ENCODE results near the gene ZDHHC21. TPM values are rescaled to one million over a fixed set of nuclear protein-coding genes. Genes with fewer than 3 reads are reported as not detected.
"Not testable (repeated sequence)": the region's sequence is repeated elsewhere in the genome, so short reads cannot be mapped to it uniquely, and the experiment has no call there.

Gene ZDHHC21
- polyA plus RNA-seq, 4 donors: 3.2 to 15.4 (median 4.9) TPM

GRCh38 chr9:14674630-14675029 is 18.6 kb downstream of the ZDHHC21 start:
- FAIRE-seq (no peak), DNase-seq (no peak)
- no peak overlapping the region for H3K4me3 ChIP-seq (ENCODE audit: low read depth in 1 of 3, low read length in 3 of 3)
- 50 to 57% (median 55%) methylated on average over 3 of the region's 3 CpGs for WGBS, 3 donors
- peaks cover 0 to 4% (median 4%) of the 10 kb centered on the region in 3 donors for H3K36me3 ChIP-seq (ENCODE audit: control insufficient read depth in 3 of 3, insufficient read depth in 2 of 3, low read depth in 1 of 3, low read length in 3 of 3)
- H3K4me1 ChIP-seq (ENCODE audit: control insufficient read depth in 3 of 3, insufficient read depth in 2 of 3, low read depth in 1 of 3, low read length in 2 of 3): no peaks in the 10 kb centered on the region
- H3K27me3 ChIP-seq (ENCODE audit: control insufficient read depth in 3 of 3, insufficient read depth in 3 of 3, low read length in 3 of 3): no peaks in the 10 kb centered on the region
- no peaks in the 10 kb centered on the region for H3K9me3 ChIP-seq (ENCODE audit: control insufficient read depth in 2 of 2, insufficient read depth in 1 of 2, low read depth in 1 of 2, low read length in 1 of 2)
- no peak overlapping the region for H3K27ac ChIP-seq (ENCODE audit: low read depth in 1 of 3, low read length in 2 of 3)

GRCh38 chr9:14671377-14671776 is 21.9 kb downstream of the ZDHHC21 start:
- WGBS, 3 donors: 70 to 86% (median 82%) methylated on average over 3 of the region's 3 CpGs
- DNase-seq (no peak), FAIRE-seq (no peak)
- no peak overlapping the region for H3K27ac ChIP-seq (ENCODE audit: low read depth in 1 of 3, low read length in 2 of 3)
- no peak overlapping the region for H3K4me3 ChIP-seq (ENCODE audit: low read depth in 1 of 3, low read length in 3 of 3)
- H3K36me3 ChIP-seq (ENCODE audit: control insufficient read depth in 3 of 3, insufficient read depth in 2 of 3, low read depth in 1 of 3, low read length in 3 of 3): peaks cover 0 to 4% (median 2%) of the 10 kb centered on the region in 3 donors
- H3K27me3 ChIP-seq (ENCODE audit: control insufficient read depth in 3 of 3, insufficient read depth in 3 of 3, low read length in 3 of 3): no peaks in the 10 kb centered on the region
- no peaks in the 10 kb centered on the region for H3K9me3 ChIP-seq (ENCODE audit: control insufficient read depth in 2 of 2, insufficient read depth in 1 of 2, low read depth in 1 of 2, low read length in 1 of 2)
- H3K4me1 ChIP-seq (ENCODE audit: control insufficient read depth in 3 of 3, insufficient read depth in 2 of 3, low read depth in 1 of 3, low read length in 2 of 3): no peaks in the 10 kb centered on the region

GRCh38 chr9:14670718-14671117 is 22.5 kb downstream of the ZDHHC21 start:
- FAIRE-seq: no peak

DNA sequence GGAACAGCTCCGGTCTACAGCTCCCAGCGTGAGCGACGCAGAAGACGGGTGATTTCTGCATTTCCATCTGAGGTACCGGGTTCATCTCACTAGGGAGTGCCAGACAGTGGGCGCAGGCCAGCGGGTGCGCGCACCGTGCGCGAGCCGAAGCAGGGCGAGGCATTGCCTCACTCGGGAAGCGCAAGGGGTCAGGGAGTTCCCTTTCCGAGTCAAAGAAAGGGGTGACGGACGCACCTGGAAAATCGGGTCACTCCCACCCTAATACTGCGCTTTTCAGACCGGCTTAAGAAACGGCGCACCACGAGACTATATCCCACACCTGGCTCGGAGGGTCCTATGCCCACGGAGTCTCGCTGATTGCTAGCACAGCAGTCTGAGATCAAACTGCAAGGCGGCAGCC is 29.2 kb downstream of the ZDHHC21 start:
- H3K9me3 ChIP-seq (ENCODE audit: control insufficient read depth in 2 of 2, insufficient read depth in 1 of 2, low read depth in 1 of 2, low read length in 1 of 2); DNase-seq; H3K36me3 ChIP-seq (ENCODE audit: control insufficient read depth in 3 of 3, insufficient read depth in 2 of 3, low read depth in 1 of 3, low read length in 3 of 3); H3K27ac ChIP-seq (ENCODE audit: low read depth in 1 of 3, low read length in 2 of 3); FAIRE-seq; H3K4me1 ChIP-seq (ENCODE audit: control insufficient read depth in 3 of 3, insufficient read depth in 2 of 3, low read depth in 1 of 3, low read length in 2 of 3); H3K27me3 ChIP-seq (ENCODE audit: control insufficient read depth in 3 of 3, insufficient read depth in 3 of 3, low read length in 3 of 3); H3K4me3 ChIP-seq (ENCODE audit: low read depth in 1 of 3, low read length in 3 of 3): not testable (repeated sequence)
- WGBS, 3 donors: 94 to 98% (median 96%) methylated on average over 12 to 29 of the region's 30 CpGs

More at GRCh38 chr9:14670718-14671117, 22.5 kb downstream of the ZDHHC21 start:
- no peaks in the 10 kb centered on the region for H3K4me1 ChIP-seq (ENCODE audit: control insufficient read depth in 3 of 3, insufficient read depth in 2 of 3, low read depth in 1 of 3, low read length in 2 of 3)
- peaks cover 0 to 4% (median 2%) of the 10 kb centered on the region in 3 donors for H3K36me3 ChIP-seq (ENCODE audit: control insufficient read depth in 3 of 3, insufficient read depth in 2 of 3, low read depth in 1 of 3, low read length in 3 of 3)
- WGBS, 3 donors: 40 to 82% (median 75%) methylated on average over 1 of the region's 1 CpG
- no peaks in the 10 kb centered on the region for H3K27me3 ChIP-seq (ENCODE audit: control insufficient read depth in 3 of 3, insufficient read depth in 3 of 3, low read length in 3 of 3)
- no peak for DNase-seq
- no peaks in the 10 kb centered on the region for H3K9me3 ChIP-seq (ENCODE audit: control insufficient read depth in 2 of 2, insufficient read depth in 1 of 2, low read depth in 1 of 2, low read length in 1 of 2)
- H3K27ac ChIP-seq (ENCODE audit: low read depth in 1 of 3, low read length in 2 of 3): no peak overlapping the region
- no peak overlapping the region for H3K4me3 ChIP-seq (ENCODE audit: low read depth in 1 of 3, low read length in 3 of 3)

GRCh38 chr9:14662060-14662453 is 31.2 kb downstream of the ZDHHC21 start:
- H3K9me3 ChIP-seq (ENCODE audit: control insufficient read depth in 2 of 2, insufficient read depth in 1 of 2, low read depth in 1 of 2, low read length in 1 of 2): no peaks in the 10 kb centered on the region
- H3K27me3 ChIP-seq (ENCODE audit: control insufficient read depth in 3 of 3, insufficient read depth in 3 of 3, low read length in 3 of 3): no peaks in the 10 kb centered on the region

GRCh38 chr9:14661421-14662059 is 31.7 kb downstream of the ZDHHC21 start:
- no peak for FAIRE-seq
- no peaks in the 10 kb centered on the region for H3K9me3 ChIP-seq (ENCODE audit: control insufficient read depth in 2 of 2, insufficient read depth in 1 of 2, low read depth in 1 of 2, low read length in 1 of 2)
- no peaks in the 10 kb centered on the region for H3K27me3 ChIP-seq (ENCODE audit: control insufficient read depth in 3 of 3, insufficient read depth in 3 of 3, low read length in 3 of 3)
- 55 to 77% (median 75%) methylated on average over 3 of the region's 3 CpGs for WGBS, 3 donors
- no peaks in the 10 kb centered on the region for H3K4me1 ChIP-seq (ENCODE audit: control insufficient read depth in 3 of 3, insufficient read depth in 2 of 3, low read depth in 1 of 3, low read length in 2 of 3)
- peak; percentile 20 to 32 for DNase-seq
- H3K36me3 ChIP-seq (ENCODE audit: control insufficient read depth in 3 of 3, insufficient read depth in 2 of 3, low read depth in 1 of 3, low read length in 3 of 3): peaks cover 0 to 3% (median 2%) of the 10 kb centered on the region in 3 donors
- no peak overlapping the region for H3K4me3 ChIP-seq (ENCODE audit: low read depth in 1 of 3, low read length in 3 of 3)
- H3K27ac ChIP-seq (ENCODE audit: low read depth in 1 of 3, low read length in 2 of 3): no peak overlapping the region

More at GRCh38 chr9:14662060-14662453, 31.2 kb downstream of the ZDHHC21 start:
- Histone ChIP-seq H3K27ac (ENCODE audit: low read depth in 1 of 3, low read length in 2 of 3) (no peak overlapping the region), H3K36me3 (ENCODE audit: control insufficient read depth in 3 of 3, insufficient read depth in 2 of 3, low read depth in 1 of 3, low read length in 3 of 3) (peaks cover 0 to 3% (median 2%) of the 10 kb centered on the region in 3 donors), H3K4me1 (ENCODE audit: control insufficient read depth in 3 of 3, insufficient read depth in 2 of 3, low read depth in 1 of 3, low read length in 2 of 3) (no peaks in the 10 kb centered on the region), H3K4me3 (ENCODE audit: low read depth in 1 of 3, low read length in 3 of 3) (no peak overlapping the region)
- WGBS, 3 donors: 98 to 100% (median 99%) methylated on average over 3 of the region's 3 CpGs
- no peak for FAIRE-seq
- no peak for DNase-seq

- DNase-seq: no peak
- Histone ChIP-seq H3K4me1 (ENCODE audit: control insufficient read depth in 3 of 3, insufficient read depth in 2 of 3, low read depth in 1 of 3, low read length in 2 of 3) (no peaks in the 10 kb centered on the region), H3K4me3 (ENCODE audit: low read depth in 1 of 3, low read length in 3 of 3) (no peak overlapping the region), H3K9me3 (ENCODE audit: control insufficient read depth in 2 of 2, insufficient read depth in 1 of 2, low read depth in 1 of 2, low read length in 1 of 2) (no peaks in the 10 kb centered on the region), H3K27ac (ENCODE audit: low read depth in 1 of 3, low read length in 2 of 3) (no peak overlapping the region), H3K27me3 (ENCODE audit: control insufficient read depth in 3 of 3, insufficient read depth in 3 of 3, low read length in 3 of 3) (no peaks in the 10 kb centered on the region), H3K36me3 (ENCODE audit: control insufficient read depth in 3 of 3, insufficient read depth in 2 of 3, low read depth in 1 of 3, low read length in 3 of 3) (peaks cover 0 to 3% (median 2%) of the 10 kb centered on the region in 3 donors)
- peak; percentile 85 for FAIRE-seq
- 87 to 91% (median 91%) methylated on average over 5 of the region's 5 CpGs for WGBS, 3 donors
Measured at GRCh38 chr9:14660721-14661120, 32.5 kb downstream of the ZDHHC21 start.

- H3K4me1 ChIP-seq (ENCODE audit: control insufficient read depth in 3 of 3, insufficient read depth in 2 of 3, low read depth in 1 of 3, low read length in 2 of 3): no peaks in the 10 kb centered on the region
- FAIRE-seq (no peak), DNase-seq (peak in 1 of 2 donors; percentile 16)
- peaks cover 0 to 3% of the 10 kb centered on the region in 2 donors for H3K9me3 ChIP-seq (ENCODE audit: control insufficient read depth in 2 of 2, insufficient read depth in 1 of 2, low read depth in 1 of 2, low read length in 1 of 2)
- WGBS, 3 donors: 88 to 96% (median 93%) methylated on average over 1 of the region's 1 CpG
- peaks cover 0 to 2% (median 2%) of the 10 kb centered on the region in 3 donors for H3K36me3 ChIP-seq (ENCODE audit: control insufficient read depth in 3 of 3, insufficient read depth in 2 of 3, low read depth in 1 of 3, low read length in 3 of 3)
- no peaks in the 10 kb centered on the region for H3K27me3 ChIP-seq (ENCODE audit: control insufficient read depth in 3 of 3, insufficient read depth in 3 of 3, low read length in 3 of 3)
- H3K4me3 ChIP-seq (ENCODE audit: low read depth in 1 of 3, low read length in 3 of 3): no peak overlapping the region
- no peak overlapping the region for H3K27ac ChIP-seq (ENCODE audit: low read depth in 1 of 3, low read length in 2 of 3)
Measured at GRCh38 chr9:14654932-14655331, 38.3 kb downstream of the ZDHHC21 start.

DNA sequence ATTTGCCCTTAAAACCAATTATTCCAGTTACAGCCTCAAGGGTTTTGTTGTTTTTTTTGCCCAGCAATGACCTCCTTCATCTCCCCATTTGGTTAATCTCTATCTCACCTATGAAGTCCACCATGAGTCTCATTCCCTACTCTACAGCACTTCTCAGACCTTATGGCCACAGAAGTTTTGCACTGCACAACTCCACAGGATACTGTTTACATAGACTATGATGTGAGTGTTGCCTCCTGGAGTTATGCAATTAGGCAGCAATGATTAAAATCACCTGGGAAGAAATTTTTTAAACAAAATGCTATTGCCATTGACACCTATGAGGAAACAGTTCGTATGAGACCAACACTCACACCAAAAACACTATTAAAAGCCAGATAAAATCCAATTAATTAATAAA is 39.7 kb downstream of the ZDHHC21 start:
- no peak for FAIRE-seq

More for the DNA sequence above, 39.7 kb downstream of the ZDHHC21 start:
- Histone ChIP-seq H3K4me1 (ENCODE audit: control insufficient read depth in 3 of 3, insufficient read depth in 2 of 3, low read depth in 1 of 3, low read length in 2 of 3) (no peaks in the 10 kb centered on the region), H3K4me3 (ENCODE audit: low read depth in 1 of 3, low read length in 3 of 3) (no peak overlapping the region), H3K9me3 (ENCODE audit: control insufficient read depth in 2 of 2, insufficient read depth in 1 of 2, low read depth in 1 of 2, low read length in 1 of 2) (peaks cover 0 to 3% of the 10 kb centered on the region in 2 donors), H3K27ac (ENCODE audit: low read depth in 1 of 3, low read length in 2 of 3) (no peak overlapping the region), H3K27me3 (ENCODE audit: control insufficient read depth in 3 of 3, insufficient read depth in 3 of 3, low read length in 3 of 3) (no peaks in the 10 kb centered on the region), H3K36me3 (ENCODE audit: control insufficient read depth in 3 of 3, insufficient read depth in 2 of 3, low read depth in 1 of 3, low read length in 3 of 3) (no peaks in the 10 kb centered on the region)
- 91 to 97% (median 91%) methylated on average over 1 of the region's 1 CpG for WGBS, 3 donors
- no peak for DNase-seq

Measured in small intestine (tissue), 7 donors.